ENCODE measurements around the gene FOXP1.

- TF ChIP-seq CTCF (IDR thresholded peaks at IDR 0.05) (no peak), POLR2A (IDR thresholded peaks at IDR 0.05; ENCODE audit: low read depth) (no peak)
These were observed 500.7 kb downstream of the FOXP1 start for GRCh38 chr3:71082833-71083232.

Data from esophagus muscularis mucosa (tissue), 3 donors.